Left ventricle myocardium inferior (tissue), 1 donor: ENCODE data around the gene ATP5PB. TPM values are rescaled to one million over a fixed set of nuclear protein-coding genes. Genes with fewer than 3 reads are reported as not detected.

Experiments
- DNase-seq: peaks from one replicate; pipeline ENCODE4 v3.0.0-alpha.2; 2020
- H3K27ac ChIP-seq: fragments of 200-600 bp; replicated peaks from 2 replicates; pipeline ENCODE4 v1.8.0; 2021
- H3K27me3 ChIP-seq: fragments of 200-600 bp; 2 replicates; pipeline ENCODE4 v1.8.0; 2021; ENCODE audit warnings: low read depth
- H3K36me3 ChIP-seq: fragments of 200-600 bp; 2 replicates; pipeline ENCODE4 v1.8.0; 2021
- H3K4me1 ChIP-seq: fragments of 200-600 bp; 2 replicates; pipeline ENCODE4 v1.8.0; 2021
- H3K4me3 ChIP-seq: fragments of 200-600 bp; 2 replicates; pipeline ENCODE4 v1.8.0; 2021; ENCODE audit warnings: mild to moderate bottlenecking, moderate library complexity
- H3K9me3 ChIP-seq: fragments of 200-600 bp; replicated peaks from 2 replicates; pipeline ENCODE4 v1.8.0; 2021
- intact Hi-C: fragments of 100-400 bp; cut with micrococcal nuclease; formaldehyde crosslinking; loops from one replicate; pipeline ENCODE4 v1.11.0; 2022
- total RNA-seq: library from RNA; stranded (reverse); fragmentation: NEBNext Ultra II Directional; extraction: Animal tissue kit (Norgen Biotek cat#: 25700); gene quantifications from one replicate; pipeline ENCODE4 v1.2.1, GENCODE V29; 2021
- TF ChIP-seq, protein P1 (sequence below): fragments of 200-600 bp; IDR thresholded peaks from 2 replicates; pipeline ENCODE4 v1.8.0; 2021; ENCODE audit warnings: antibody characterized with exemption, mild to moderate bottlenecking, borderline replicate concordance
- donor health status: DM: no; HTN: yes; CAD: no; lungs with severe emphysema.

The ATP5PB gene
- total RNA-seq, 1 donor from 2014 or later: 671 TPM

DNA sequence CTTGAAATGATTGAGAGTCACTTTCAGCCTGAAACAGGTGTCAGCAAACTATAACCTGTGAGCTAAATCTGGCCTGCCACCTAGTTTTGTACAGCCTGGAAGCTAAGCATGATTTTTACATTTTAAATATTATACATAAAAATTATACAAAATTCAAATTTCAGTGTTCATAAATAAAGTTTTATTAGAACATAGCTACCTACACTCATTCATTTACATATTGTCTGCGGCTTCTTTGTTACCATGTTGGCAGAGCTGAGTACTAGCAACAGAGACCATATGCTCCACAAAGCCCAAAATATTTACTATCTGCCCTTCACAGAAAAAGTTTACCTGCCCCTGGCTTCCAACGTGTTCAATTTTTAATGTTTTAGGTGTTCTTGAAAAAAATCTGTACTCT, 16.5 kb downstream of the ATP5PB start:
- Histone ChIP-seq H3K27ac (no peak overlapping the region), H3K27me3 (no peaks in the 10 kb centered on the region), H3K4me3 (no peak overlapping the region), H3K9me3 (no peaks in the 10 kb centered on the region), H3K36me3 (peaks cover 89% of the 10 kb centered on the region), H3K4me1 (peaks cover 45% of the 10 kb centered on the region)
- TF ChIP-seq, protein P1, sequence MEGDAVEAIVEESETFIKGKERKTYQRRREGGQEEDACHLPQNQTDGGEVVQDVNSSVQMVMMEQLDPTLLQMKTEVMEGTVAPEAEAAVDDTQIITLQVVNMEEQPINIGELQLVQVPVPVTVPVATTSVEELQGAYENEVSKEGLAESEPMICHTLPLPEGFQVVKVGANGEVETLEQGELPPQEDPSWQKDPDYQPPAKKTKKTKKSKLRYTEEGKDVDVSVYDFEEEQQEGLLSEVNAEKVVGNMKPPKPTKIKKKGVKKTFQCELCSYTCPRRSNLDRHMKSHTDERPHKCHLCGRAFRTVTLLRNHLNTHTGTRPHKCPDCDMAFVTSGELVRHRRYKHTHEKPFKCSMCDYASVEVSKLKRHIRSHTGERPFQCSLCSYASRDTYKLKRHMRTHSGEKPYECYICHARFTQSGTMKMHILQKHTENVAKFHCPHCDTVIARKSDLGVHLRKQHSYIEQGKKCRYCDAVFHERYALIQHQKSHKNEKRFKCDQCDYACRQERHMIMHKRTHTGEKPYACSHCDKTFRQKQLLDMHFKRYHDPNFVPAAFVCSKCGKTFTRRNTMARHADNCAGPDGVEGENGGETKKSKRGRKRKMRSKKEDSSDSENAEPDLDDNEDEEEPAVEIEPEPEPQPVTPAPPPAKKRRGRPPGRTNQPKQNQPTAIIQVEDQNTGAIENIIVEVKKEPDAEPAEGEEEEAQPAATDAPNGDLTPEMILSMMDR: no peak
- intact Hi-C loops: no loop called here
- no peak for DNase-seq

- DNase-seq: no peak
- Histone ChIP-seq H3K27me3 (no peaks in the 10 kb centered on the region), H3K9me3 (no peaks in the 10 kb centered on the region), H3K27ac (no peak overlapping the region), H3K36me3 (peaks cover 89% of the 10 kb centered on the region), H3K4me3 (no peak overlapping the region), H3K4me1 (peaks cover 39% of the 10 kb centered on the region)
- intact Hi-C loops: no loop called here
- TF ChIP-seq, protein P1: no peak
These were observed 17.2 kb downstream of the ATP5PB start for GRCh38 chr1:111466480-111466879.

- no peak overlapping the region for H3K4me3 ChIP-seq
- peaks cover 25% of the 10 kb centered on the region for H3K4me1 ChIP-seq
- no peaks in the 10 kb centered on the region for H3K9me3 ChIP-seq
- intact Hi-C loops: no loop called here
- peaks cover 85% of the 10 kb centered on the region for H3K36me3 ChIP-seq
- TF ChIP-seq, protein P1: no peak
- no peaks in the 10 kb centered on the region for H3K27me3 ChIP-seq
- no peak for DNase-seq
- H3K27ac ChIP-seq: peak overlapping the region; percentile 49
These were observed 18.8 kb downstream of the ATP5PB start for GRCh38 chr1:111467865-111468716.

- intact Hi-C loops: no loop called here
These were observed 19.4 kb downstream of the ATP5PB start for GRCh38 chr1:111468717-111469100.

GRCh38 chr1:111469539-111469938, 20.3 kb downstream of the ATP5PB start:
- TF ChIP-seq, protein P1: no peak
- peaks cover 76% of the 10 kb centered on the region for H3K36me3 ChIP-seq
- H3K27me3 ChIP-seq: no peaks in the 10 kb centered on the region
- intact Hi-C loops: no loop called here
- DNase-seq: no peak
- no peak overlapping the region for H3K27ac ChIP-seq
- H3K4me1 ChIP-seq: peaks cover 31% of the 10 kb centered on the region
- H3K4me3 ChIP-seq: no peak overlapping the region
- H3K9me3 ChIP-seq: no peaks in the 10 kb centered on the region

More at GRCh38 chr1:111468717-111469100, 19.4 kb downstream of the ATP5PB start:
- no peaks in the 10 kb centered on the region for H3K27me3 ChIP-seq
- TF ChIP-seq, protein P1: no peak
- peak overlapping the region; percentile 49 for H3K27ac ChIP-seq
- no peak for DNase-seq
- no peak overlapping the region for H3K4me3 ChIP-seq
- H3K4me1 ChIP-seq: peaks cover 23% of the 10 kb centered on the region
- no peaks in the 10 kb centered on the region for H3K9me3 ChIP-seq
- H3K36me3 ChIP-seq: peaks cover 81% of the 10 kb centered on the region
